KMS-11 (cell line): ENCODE results near the gene EFCAB12.
"Not testable (repeated sequence)": the region's sequence is repeated elsewhere in the genome, so short reads cannot be mapped to it uniquely, and the experiment has no call there.

Experiments
- H2AFZ ChIP-seq: fragments of 200-600 bp; sonication (generic); 2 replicates; pipeline ENCODE4 v1.6.1; 2016; ENCODE audit warnings: antibody characterized with exemption, mixed run types, low read depth
- H3K27ac ChIP-seq: fragments of 200-600 bp; sonication (generic); 2 replicates; pipeline ENCODE4 v1.6.1; 2016; ENCODE audit warnings: mild to moderate bottlenecking, mixed run types
- H3K27me3 ChIP-seq: fragments of 200-600 bp; sonication (generic); 2 replicates; pipeline ENCODE4 v1.6.1; 2017; ENCODE audit warnings: mild to moderate bottlenecking, low read depth, mixed run types, moderate library complexity; ENCODE audit not compliant: insufficient read depth
- H3K36me3 ChIP-seq: fragments of 200-600 bp; sonication (generic); 2 replicates; pipeline ENCODE4 v1.6.1; 2017; ENCODE audit warnings: mild to moderate bottlenecking, mixed run types; ENCODE audit not compliant: insufficient read depth
- H3K4me1 ChIP-seq: fragments of 200-600 bp; sonication (generic); 2 replicates; pipeline ENCODE4 v1.6.1; 2016; ENCODE audit warnings: mild to moderate bottlenecking, low read depth, mixed run types; ENCODE audit not compliant: poor library complexity, severe bottlenecking
- H3K4me2 ChIP-seq: fragments of 200-600 bp; sonication (generic); 2 replicates; pipeline ENCODE4 v1.7.0; 2016; ENCODE audit warnings: mild to moderate bottlenecking, mixed run types
- H3K4me3 ChIP-seq: fragments of 200-600 bp; sonication (generic); IDR thresholded peaks from 2 replicates; pipeline ENCODE4 v1.6.1; 2017; ENCODE audit warnings: low read depth, low read length, mixed read lengths; ENCODE audit not compliant: insufficient read depth
- H3K79me2 ChIP-seq: fragments of 200-600 bp; sonication (generic); 2 replicates; pipeline ENCODE4 v1.6.1; 2016; ENCODE audit warnings: low read depth, mixed run types; ENCODE audit not compliant: insufficient read depth
- H3K9ac ChIP-seq: fragments of 200-600 bp; sonication (generic); 2 replicates; pipeline ENCODE4 v1.6.1; 2016; ENCODE audit warnings: mild to moderate bottlenecking, mixed run types
- H4K20me1 ChIP-seq: fragments of 200-600 bp; sonication (generic); 2 replicates; pipeline ENCODE4 v1.6.1; 2016; ENCODE audit warnings: mild to moderate bottlenecking, mixed run types; ENCODE audit not compliant: insufficient read depth
- CTCF ChIP-seq: fragments of 200-600 bp; sonication (generic); conservative IDR thresholded peaks from 2 replicates; pipeline ENCODE4 v1.6.1; 2017; ENCODE audit warnings: low read depth, mild to moderate bottlenecking, antibody characterized with exemption, low read length, moderate library complexity, mixed read lengths

The EFCAB12 gene

GRCh38 chr3:129369711-129370110 is 58.7 kb downstream of the EFCAB12 start:
- Histone ChIP-seq H3K79me2 (no peaks in the 10 kb centered on the region), H3K4me1 (no peaks in the 10 kb centered on the region)
- no peak for TF ChIP-seq CTCF

GRCh38 chr3:129367821-129368220 is 60.6 kb downstream of the EFCAB12 start:
- Histone ChIP-seq H3K36me3 (no peaks in the 10 kb centered on the region), H3K79me2 (no peaks in the 10 kb centered on the region), H3K9ac (no peak overlapping the region), H2AFZ (no peak overlapping the region), H3K27me3 (no peaks in the 10 kb centered on the region), H3K4me2 (no peak overlapping the region), H3K4me3 (no peak overlapping the region), H3K27ac (no peak overlapping the region), H4K20me1 (no peaks in the 10 kb centered on the region), H3K4me1 (no peaks in the 10 kb centered on the region)
- no peak for TF ChIP-seq CTCF

More at GRCh38 chr3:129369711-129370110, 58.7 kb downstream of the EFCAB12 start:
- Histone ChIP-seq H2AFZ (no peak overlapping the region), H3K4me3 (no peak overlapping the region), H3K36me3 (no peaks in the 10 kb centered on the region), H3K27ac (no peak overlapping the region), H3K27me3 (no peaks in the 10 kb centered on the region), H4K20me1 (no peaks in the 10 kb centered on the region), H3K4me2 (no peak overlapping the region), H3K9ac (no peak overlapping the region)

- Histone ChIP-seq H3K79me2 (no peaks in the 10 kb centered on the region), H3K27me3 (no peaks in the 10 kb centered on the region), H3K4me2 (no peak overlapping the region), H3K4me3 (no peak overlapping the region), H3K4me1 (no peaks in the 10 kb centered on the region), H3K9ac (no peak overlapping the region), H3K36me3 (no peaks in the 10 kb centered on the region), H3K27ac (no peak overlapping the region), H4K20me1 (no peaks in the 10 kb centered on the region), H2AFZ (no peak overlapping the region)
- TF ChIP-seq CTCF: no peak
Observed at GRCh38 chr3:129366312-129366831, 62.1 kb downstream of the EFCAB12 start.

GRCh38 chr3:129365296-129366136 is 62.9 kb downstream of the EFCAB12 start:
- Histone ChIP-seq H3K4me1 (no peaks in the 10 kb centered on the region), H3K27me3 (no peaks in the 10 kb centered on the region), H2AFZ (no peak overlapping the region), H4K20me1 (no peaks in the 10 kb centered on the region), H3K4me2 (no peak overlapping the region), H3K36me3 (no peaks in the 10 kb centered on the region), H3K27ac (no peak overlapping the region), H3K79me2 (no peaks in the 10 kb centered on the region), H3K4me3 (no peak overlapping the region), H3K9ac (no peak overlapping the region)
- no peak for TF ChIP-seq CTCF

- not testable (repeated sequence) for H3K27ac ChIP-seq, H3K4me3 ChIP-seq, H3K4me1 ChIP-seq, H4K20me1 ChIP-seq, H3K36me3 ChIP-seq, H3K79me2 ChIP-seq, H2AFZ ChIP-seq, H3K27me3 ChIP-seq, H3K9ac ChIP-seq, H3K4me2 ChIP-seq
Observed at GRCh38 chr3:129364811-129365210, 63.6 kb downstream of the EFCAB12 start.

GRCh38 chr3:129363356-129363755 is 65.1 kb downstream of the EFCAB12 start:
- H3K4me3 ChIP-seq, H4K20me1 ChIP-seq, H2AFZ ChIP-seq, H3K27me3 ChIP-seq, H3K4me2 ChIP-seq, H3K79me2 ChIP-seq, H3K36me3 ChIP-seq, H3K9ac ChIP-seq, H3K27ac ChIP-seq, H3K4me1 ChIP-seq: not testable (repeated sequence)
